GM21390 (cell line): Measurements from ENCODE around the gene TTLL8.

Experiments
- ATAC-seq: cut with Tn5 transposase; IDR thresholded peaks from one replicate; pipeline ENCODE4 v1.9.1; 2021; ENCODE audit not compliant: unreplicated experiment

The TTLL8 gene

GRCh38 chr22:50062509-50063135 lies 4.5 kb upstream of the TTLL8 start:
- ATAC-seq = no peak

- no peak for ATAC-seq
These were observed 3.8 kb upstream of the TTLL8 start for GRCh38 chr22:50061824-50062355.

GRCh38 chr22:50061141-50061823 lies 3.2 kb upstream of the TTLL8 start:
- no peak for ATAC-seq

- no peak for ATAC-seq
These were observed 2.5 kb upstream of the TTLL8 start for GRCh38 chr22:50060441-50061140.

GRCh38 chr22:50059881-50060262 lies 1.8 kb upstream of the TTLL8 start:
- ATAC-seq = no peak

GRCh38 chr22:50058906-50059880 lies 1.1 kb upstream of the TTLL8 start:
- no peak for ATAC-seq

- no peak for ATAC-seq
These were observed 629 bp downstream of the TTLL8 start for GRCh38 chr22:50057278-50058060.

GRCh38 chr22:50056214-50056972 lies 1.7 kb downstream of the TTLL8 start:
- ATAC-seq = no peak

GRCh38 chr22:50053861-50054260 lies 4.2 kb downstream of the TTLL8 start:
- no peak for ATAC-seq

GRCh38 chr22:50051930-50052329 lies 6.2 kb downstream of the TTLL8 start:
- ATAC-seq = no peak

GRCh38 chr22:50049299-50050195 lies 8.6 kb downstream of the TTLL8 start:
- ATAC-seq = no peak

- ATAC-seq = no peak
These were observed 9.3 kb downstream of the TTLL8 start for GRCh38 chr22:50048836-50049235.

- no peak for ATAC-seq
These were observed 9.9 kb downstream of the TTLL8 start for GRCh38 chr22:50048061-50048765.

GRCh38 chr22:50047346-50047745 lies 10.8 kb downstream of the TTLL8 start:
- no peak for ATAC-seq

GRCh38 chr22:50046481-50047245 lies 11.4 kb downstream of the TTLL8 start:
- no peak for ATAC-seq

- no peak for ATAC-seq
These were observed 12.1 kb downstream of the TTLL8 start for GRCh38 chr22:50046019-50046415.
